ENCODE data around the gene ZBP1.

The ZBP1 gene

DNA sequence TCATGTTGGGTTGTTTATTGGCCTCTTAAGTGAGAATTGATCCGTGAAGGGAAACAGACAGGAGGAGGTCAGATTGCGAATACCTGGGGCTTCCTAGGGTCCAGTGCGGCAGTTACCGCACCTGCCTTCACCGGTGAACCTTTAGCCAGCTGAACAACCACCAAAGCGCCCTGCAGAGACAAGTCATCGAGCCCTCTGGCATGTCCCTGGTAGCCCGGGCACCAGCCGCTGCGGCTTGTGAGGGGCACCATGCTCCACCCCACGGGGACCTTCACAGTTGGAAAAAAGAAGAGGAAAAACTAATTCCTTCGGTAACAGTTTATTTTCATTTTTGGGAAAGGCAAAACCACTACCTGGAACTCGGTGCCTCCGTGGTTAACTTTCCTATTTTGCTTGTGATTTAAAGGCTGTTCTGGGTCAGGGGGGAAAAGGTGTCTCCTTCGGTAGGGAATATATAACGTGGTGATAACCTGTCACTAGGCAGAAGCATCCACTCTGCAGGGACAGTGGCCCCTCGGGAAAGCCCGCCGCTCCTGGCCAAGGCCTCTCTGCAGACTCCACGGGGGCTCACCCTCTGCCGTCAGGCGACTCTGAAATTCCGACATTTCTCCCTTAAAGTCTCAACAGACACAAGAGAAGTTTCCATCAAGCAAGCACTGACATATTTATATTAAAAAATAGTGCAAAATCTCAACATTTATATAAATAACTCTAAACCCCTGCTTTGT is 30.7 kb upstream of the ZBP1 start:
- H3K27ac ChIP-seq = no peak overlapping the region
- H3K27me3 ChIP-seq (ENCODE audit: insufficient read depth, low read depth) = no peaks in the 10 kb centered on the region
- no peak overlapping the region for H3K4me2 ChIP-seq
- no peak overlapping the region for H3K9ac ChIP-seq
- H3K79me2 ChIP-seq (ENCODE audit: insufficient read depth, low read depth) = no peaks in the 10 kb centered on the region
- TF ChIP-seq, protein P1, sequence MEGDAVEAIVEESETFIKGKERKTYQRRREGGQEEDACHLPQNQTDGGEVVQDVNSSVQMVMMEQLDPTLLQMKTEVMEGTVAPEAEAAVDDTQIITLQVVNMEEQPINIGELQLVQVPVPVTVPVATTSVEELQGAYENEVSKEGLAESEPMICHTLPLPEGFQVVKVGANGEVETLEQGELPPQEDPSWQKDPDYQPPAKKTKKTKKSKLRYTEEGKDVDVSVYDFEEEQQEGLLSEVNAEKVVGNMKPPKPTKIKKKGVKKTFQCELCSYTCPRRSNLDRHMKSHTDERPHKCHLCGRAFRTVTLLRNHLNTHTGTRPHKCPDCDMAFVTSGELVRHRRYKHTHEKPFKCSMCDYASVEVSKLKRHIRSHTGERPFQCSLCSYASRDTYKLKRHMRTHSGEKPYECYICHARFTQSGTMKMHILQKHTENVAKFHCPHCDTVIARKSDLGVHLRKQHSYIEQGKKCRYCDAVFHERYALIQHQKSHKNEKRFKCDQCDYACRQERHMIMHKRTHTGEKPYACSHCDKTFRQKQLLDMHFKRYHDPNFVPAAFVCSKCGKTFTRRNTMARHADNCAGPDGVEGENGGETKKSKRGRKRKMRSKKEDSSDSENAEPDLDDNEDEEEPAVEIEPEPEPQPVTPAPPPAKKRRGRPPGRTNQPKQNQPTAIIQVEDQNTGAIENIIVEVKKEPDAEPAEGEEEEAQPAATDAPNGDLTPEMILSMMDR (conservative IDR thresholded peaks at IDR 0.05; ENCODE audit: low read depth, low read length) = no peak
- H2AFZ ChIP-seq (ENCODE audit: low read depth) = no peak overlapping the region
- no peak overlapping the region for H3K4me3 ChIP-seq (IDR thresholded peaks at IDR 0.05; ENCODE audit: insufficient read depth, low read depth, low read length)
- H4K20me1 ChIP-seq (ENCODE audit: insufficient read depth) = no peaks in the 10 kb centered on the region
- H3K36me3 ChIP-seq (ENCODE audit: insufficient read depth) = no peaks in the 10 kb centered on the region
- no peaks in the 10 kb centered on the region for H3K4me1 ChIP-seq (ENCODE audit: low read depth, poor library complexity, severe bottlenecking)

DNA sequence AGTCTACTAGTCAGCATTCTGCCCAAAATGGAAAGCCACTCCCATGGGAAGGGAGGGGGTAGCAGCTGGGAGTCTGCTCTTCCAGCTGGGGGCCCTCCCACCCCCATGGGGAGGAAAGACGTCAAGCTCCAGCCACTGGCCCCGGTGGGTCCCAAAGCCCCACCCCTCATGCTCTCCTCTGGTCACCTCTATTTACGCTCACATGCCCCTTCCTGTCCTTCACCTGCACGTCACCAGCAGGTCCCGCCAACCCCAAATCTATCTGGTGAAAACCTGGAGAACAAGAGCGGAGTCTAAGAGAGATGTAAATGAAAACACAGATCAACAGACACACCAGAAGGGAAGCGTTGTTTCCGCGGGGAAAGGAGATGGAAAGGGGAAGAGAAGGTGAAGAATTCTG is 30.0 kb upstream of the ZBP1 start:
- Histone ChIP-seq H3K27me3 (ENCODE audit: insufficient read depth, low read depth) (no peaks in the 10 kb centered on the region), H4K20me1 (ENCODE audit: insufficient read depth) (no peaks in the 10 kb centered on the region), H3K4me1 (ENCODE audit: low read depth, poor library complexity, severe bottlenecking) (no peaks in the 10 kb centered on the region), H3K27ac (no peak overlapping the region), H2AFZ (ENCODE audit: low read depth) (no peak overlapping the region), H3K79me2 (ENCODE audit: insufficient read depth, low read depth) (no peaks in the 10 kb centered on the region), H3K9ac (no peak overlapping the region), H3K36me3 (ENCODE audit: insufficient read depth) (no peaks in the 10 kb centered on the region), H3K4me3 (IDR thresholded peaks at IDR 0.05; ENCODE audit: insufficient read depth, low read depth, low read length) (no peak overlapping the region), H3K4me2 (no peak overlapping the region)
- TF ChIP-seq, protein P1 (conservative IDR thresholded peaks at IDR 0.05; ENCODE audit: low read depth, low read length) = no peak

DNA sequence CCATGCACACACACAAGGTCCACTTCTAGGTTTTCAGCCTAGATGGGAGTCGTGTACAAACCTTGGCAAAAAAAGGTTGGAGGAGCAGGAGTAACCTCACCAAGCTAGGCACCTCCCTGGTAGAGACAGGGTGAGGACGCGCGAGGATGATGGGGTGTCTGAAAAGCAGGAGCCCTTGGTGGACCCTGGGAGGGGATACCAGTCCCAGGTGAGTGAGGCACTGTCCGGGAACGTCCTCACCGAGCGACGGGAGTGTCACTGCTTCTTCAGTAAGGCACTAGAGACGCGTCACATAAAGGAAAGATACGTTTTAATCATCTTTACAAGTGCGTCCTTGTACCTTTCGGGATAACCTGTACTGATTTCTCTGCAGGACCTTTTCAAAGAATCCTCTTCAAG is 29.4 kb upstream of the ZBP1 start:
- Histone ChIP-seq H3K4me1 (ENCODE audit: low read depth, poor library complexity, severe bottlenecking) (no peaks in the 10 kb centered on the region), H3K9ac (no peak overlapping the region), H2AFZ (ENCODE audit: low read depth) (no peak overlapping the region), H3K36me3 (ENCODE audit: insufficient read depth) (no peaks in the 10 kb centered on the region), H3K4me2 (no peak overlapping the region), H4K20me1 (ENCODE audit: insufficient read depth) (no peaks in the 10 kb centered on the region), H3K4me3 (IDR thresholded peaks at IDR 0.05; ENCODE audit: insufficient read depth, low read depth, low read length) (no peak overlapping the region), H3K79me2 (ENCODE audit: insufficient read depth, low read depth) (no peaks in the 10 kb centered on the region), H3K27me3 (ENCODE audit: insufficient read depth, low read depth) (no peaks in the 10 kb centered on the region), H3K27ac (no peak overlapping the region)
- TF ChIP-seq, protein P1 (conservative IDR thresholded peaks at IDR 0.05; ENCODE audit: low read depth, low read length) = no peak

DNA sequence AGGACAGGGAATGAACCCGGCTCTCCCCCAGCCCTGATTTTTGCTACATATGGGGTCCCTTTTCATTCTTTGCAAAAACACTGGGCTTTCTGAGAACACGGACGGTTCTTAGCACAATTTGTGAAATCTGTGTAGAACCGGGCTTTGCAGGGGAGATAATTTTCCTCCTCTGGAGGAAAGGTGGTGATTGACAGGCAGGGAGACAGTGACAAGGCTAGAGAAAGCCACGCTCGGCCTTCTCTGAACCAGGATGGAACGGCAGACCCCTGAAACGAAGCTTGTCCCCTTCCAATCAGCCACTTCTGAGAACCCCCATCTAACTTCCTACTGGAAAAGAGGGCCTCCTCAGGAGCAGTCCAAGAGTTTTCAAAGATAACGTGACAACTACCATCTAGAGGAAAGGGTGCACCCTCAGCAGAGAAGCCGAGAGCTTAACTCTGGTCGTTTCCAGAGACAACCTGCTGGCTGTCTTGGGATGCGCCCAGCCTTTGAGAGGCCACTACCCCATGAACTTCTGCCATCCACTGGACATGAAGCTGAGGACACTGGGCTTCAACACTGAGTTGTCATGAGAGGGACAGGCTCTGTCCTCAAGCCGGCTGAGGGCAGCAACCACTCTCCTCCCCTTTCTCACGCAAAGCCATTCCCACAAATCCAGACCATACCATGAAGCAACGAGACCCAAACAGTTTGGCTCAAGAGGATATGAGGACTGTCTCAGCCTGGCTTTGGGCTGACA is 28.8 kb upstream of the ZBP1 start:
- H3K9ac ChIP-seq = no peak overlapping the region
- H3K4me3 ChIP-seq (IDR thresholded peaks at IDR 0.05; ENCODE audit: insufficient read depth, low read depth, low read length) = no peak overlapping the region
- H3K4me2 ChIP-seq = no peak overlapping the region
- no peaks in the 10 kb centered on the region for H4K20me1 ChIP-seq (ENCODE audit: insufficient read depth)
- no peak overlapping the region for H2AFZ ChIP-seq (ENCODE audit: low read depth)
- H3K4me1 ChIP-seq (ENCODE audit: low read depth, poor library complexity, severe bottlenecking) = no peaks in the 10 kb centered on the region
- TF ChIP-seq, protein P1 (conservative IDR thresholded peaks at IDR 0.05; ENCODE audit: low read depth, low read length) = no peak
- H3K27me3 ChIP-seq (ENCODE audit: insufficient read depth, low read depth) = no peaks in the 10 kb centered on the region
- no peaks in the 10 kb centered on the region for H3K79me2 ChIP-seq (ENCODE audit: insufficient read depth, low read depth)
- H3K27ac ChIP-seq = no peak overlapping the region
- no peaks in the 10 kb centered on the region for H3K36me3 ChIP-seq (ENCODE audit: insufficient read depth)
